Lower leg skin (tissue), 4 donors: ENCODE measurements around the gene ARHGAP15. TPM values are rescaled to one million over a fixed set of nuclear protein-coding genes. Genes with fewer than 3 reads are reported as not detected.

Experiments used
- DNase-seq, 2 donors: peaks; one replicate each; pipeline ENCODE4 v3.0.0-alpha.2; 2019; ENCODE audit warnings: low spot score in 2 of 2
- H3K4me3 ChIP-seq: fragments of 200-600 bp; sonication (generic); 2 replicates; pipeline ENCODE4 v1.5.1; 2017; ENCODE audit warnings: mild to moderate bottlenecking, low read depth; ENCODE audit not compliant: poor library complexity, severe bottlenecking
- CTCF ChIP-seq, 3 donors: fragments of 450-650 bp; IDR thresholded peaks; one replicate each; pipeline ENCODE4 v1.5.1; 2016; ENCODE audit warnings: antibody characterized with exemption in 3 of 3, mild to moderate bottlenecking in 3 of 3, moderate library complexity in 2 of 3
- POLR2A ChIP-seq, 2 donors: fragments of 450-650 bp; IDR thresholded peaks; one replicate each; pipeline ENCODE4 v1.6.1; 2016 to 2017; ENCODE audit warnings: antibody characterized with exemption in 2 of 2, mild to moderate bottlenecking in 1 of 2, moderate library complexity in 1 of 2
- WGBS, 2 donors: methylation state at CpG; one replicate each; pipeline ENCODE4 v1.1.5; 2018; 5-methylcytosine and 5-hydroxymethylcytosine counted together
- intact Hi-C: fragments of 100-400 bp; cut with DNase I; formaldehyde crosslinking; loops from one replicate; pipeline ENCODE4 v1.15.0; 2023; ENCODE audit warnings: low total_unique reads
- total RNA-seq, 4 donors: library from RNA; depleted of rRNA; stranded (reverse); fragments of >200 nt; gene quantifications; one replicate each; pipeline ENCODE4 v1.1.0, GENCODE V29; 2016

ARHGAP15 gene
- total RNA-seq, 4 donors from 2014 or later, result 1.1 to 4.6 (median 2.4) TPM

- TF ChIP-seq POLR2A (IDR thresholded peaks at IDR 0.05) (no peak), CTCF (IDR thresholded peaks at IDR 0.05) (no peak)
- intact Hi-C loops, result no loop called here
- DNase-seq, result no peak
- H3K4me3 ChIP-seq, result no peak overlapping the region
- 91 to 93% methylated on average over 1 of the region's 1 CpG for WGBS, 2 donors
Observed at GRCh38 chr2:143754742-143755141, 625.5 kb downstream of the ARHGAP15 start.

- intact Hi-C loops, result no loop called here
- no peak overlapping the region for H3K4me3 ChIP-seq
- TF ChIP-seq CTCF (IDR thresholded peaks at IDR 0.05) (no peak), POLR2A (IDR thresholded peaks at IDR 0.05) (no peak)
- no peak for DNase-seq
- WGBS, 2 donors, result 63 to 66% methylated on average over 3 of the region's 3 CpGs
Observed at GRCh38 chr2:143758629-143759330, 629.6 kb downstream of the ARHGAP15 start.

DNA sequence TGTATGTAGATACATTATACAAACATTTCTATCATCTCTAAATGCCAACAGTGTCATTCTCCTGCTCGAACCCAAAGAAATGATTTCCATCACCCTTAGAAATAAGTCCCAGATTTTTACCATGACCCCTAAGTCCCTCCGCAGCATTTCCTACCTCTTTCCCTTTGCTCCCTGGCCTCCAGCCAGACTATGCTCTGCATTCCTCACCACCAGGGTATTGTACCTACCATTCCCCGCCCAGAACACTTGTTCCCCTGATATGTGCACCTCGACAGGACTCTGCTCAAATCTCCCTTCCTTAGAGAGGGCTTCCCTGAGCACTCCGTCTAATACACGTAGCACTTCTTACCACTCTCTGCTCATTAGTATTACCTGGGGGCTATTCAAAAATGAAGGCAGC, 630.2 kb downstream of the ARHGAP15 start:
- DNase-seq, result no peak
- no peak overlapping the region for H3K4me3 ChIP-seq
- intact Hi-C loops, result no loop called here
- no peak for TF ChIP-seq POLR2A (IDR thresholded peaks at IDR 0.05)
- TF ChIP-seq CTCF (IDR thresholded peaks at IDR 0.05), result no peak
- 84 to 86% methylated on average over 6 of the region's 6 CpGs for WGBS, 2 donors

DNA sequence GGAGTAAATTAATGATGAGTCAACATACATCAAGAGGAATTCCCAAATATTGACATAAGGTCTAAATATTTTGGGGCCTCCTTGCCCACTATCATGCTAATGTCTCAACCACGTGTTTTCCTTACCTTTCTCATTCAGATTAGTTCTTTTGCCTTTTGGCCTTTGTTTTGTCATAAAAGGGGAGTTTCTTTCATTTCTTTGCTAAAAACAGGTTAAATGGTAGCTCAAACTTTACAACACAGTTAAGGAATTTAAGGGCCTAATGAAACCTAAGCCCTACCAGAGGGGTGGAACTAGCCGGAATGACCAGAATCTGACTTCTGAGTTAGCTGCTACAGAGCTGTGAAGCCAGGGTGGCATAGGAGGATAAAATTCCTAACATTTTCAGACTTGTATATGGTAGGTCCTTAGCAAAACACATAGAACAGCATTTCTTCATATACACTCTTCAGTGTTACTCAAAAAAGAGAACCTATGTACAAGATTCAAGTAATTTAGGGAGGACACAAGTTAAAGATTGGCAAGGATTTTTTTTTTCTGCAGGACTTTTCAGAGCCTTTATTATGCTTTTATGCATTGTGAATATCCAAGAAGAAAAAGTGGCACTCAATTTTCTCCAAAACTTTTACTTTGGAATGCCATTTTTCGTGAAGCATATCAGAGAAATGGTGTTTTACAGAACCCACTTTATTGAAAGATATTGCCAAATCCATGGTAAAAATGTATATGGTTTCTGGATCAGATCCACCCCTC, 633.1 kb downstream of the ARHGAP15 start:
- intact Hi-C loops, result no loop called here
- DNase-seq, result no peak
- TF ChIP-seq POLR2A (IDR thresholded peaks at IDR 0.05) (no peak), CTCF (IDR thresholded peaks at IDR 0.05) (no peak)
- 93 to 98% methylated on average over 3 of the region's 3 CpGs for WGBS, 2 donors
- H3K4me3 ChIP-seq, result no peak overlapping the region

- TF ChIP-seq CTCF (IDR thresholded peaks at IDR 0.05) (no peak), POLR2A (IDR thresholded peaks at IDR 0.05) (no peak)
- intact Hi-C loops, result no loop called here
- no peak for DNase-seq
- no peak overlapping the region for H3K4me3 ChIP-seq
- 68 to 79% methylated on average over 4 of the region's 4 CpGs for WGBS, 2 donors
Observed at GRCh38 chr2:143764261-143764660, 635.0 kb downstream of the ARHGAP15 start.
